Stimulated activated CD4-positive, alpha-beta T cell treated with anti-CD3 and anti-CD28 coated beads, Interleukin-15, amount 100 ng/mL, for 1 hour (primary cell): ENCODE results near the gene SH3BP2.

Source experiments
- DNase-seq, 2 donors: peaks; one replicate each; pipeline ENCODE4 v3.0.0-alpha.2; 2020; ENCODE audit warnings: low read depth in 1 of 2, low spot score in 1 of 2

SH3BP2 gene

DNA sequence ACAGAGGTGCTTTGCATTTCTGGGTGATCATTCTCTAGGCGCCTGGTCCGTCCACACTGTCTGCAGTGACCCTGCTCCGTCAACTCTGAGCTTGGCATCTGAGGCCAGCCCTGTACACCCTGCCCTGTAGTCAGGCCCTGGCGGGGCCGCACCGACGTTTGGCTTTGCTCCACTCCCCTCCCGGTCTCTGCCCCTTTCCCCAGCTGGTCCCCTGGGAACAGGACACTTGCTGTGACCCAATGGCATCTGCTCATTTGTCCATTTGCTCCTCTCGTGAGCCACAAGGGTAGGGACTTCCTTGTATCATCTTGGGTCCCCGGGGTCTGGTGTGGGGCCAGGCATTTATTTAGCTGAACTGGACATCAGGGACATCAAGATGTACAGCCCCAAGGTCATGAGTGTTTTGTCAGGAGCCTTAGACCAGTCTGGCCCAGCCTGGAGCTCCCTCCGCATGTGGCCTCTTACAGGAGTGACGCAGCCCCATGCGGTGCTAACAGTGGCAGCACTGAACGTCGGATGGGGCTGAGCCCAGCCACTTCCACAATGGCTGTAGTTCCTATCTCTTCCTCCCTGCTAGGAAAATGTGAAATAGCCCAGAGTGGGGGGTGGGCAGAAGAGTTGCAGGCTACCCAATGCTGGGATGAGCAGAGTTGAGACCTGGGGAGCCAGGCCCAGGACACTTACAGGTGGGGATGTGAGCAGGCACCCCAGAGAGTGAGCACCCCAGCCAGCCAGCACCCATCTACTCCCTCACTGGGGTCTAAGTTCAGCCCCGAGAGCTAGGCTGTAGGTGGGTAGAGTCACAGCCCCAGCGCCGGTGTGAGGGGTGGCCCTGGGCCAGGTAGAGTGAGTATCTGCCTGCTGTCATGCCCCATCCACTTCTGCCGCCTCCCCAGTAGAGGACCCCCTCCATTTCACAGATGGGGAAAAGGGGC is 2.0 kb upstream of the SH3BP2 start:
- no peak for DNase-seq

DNA sequence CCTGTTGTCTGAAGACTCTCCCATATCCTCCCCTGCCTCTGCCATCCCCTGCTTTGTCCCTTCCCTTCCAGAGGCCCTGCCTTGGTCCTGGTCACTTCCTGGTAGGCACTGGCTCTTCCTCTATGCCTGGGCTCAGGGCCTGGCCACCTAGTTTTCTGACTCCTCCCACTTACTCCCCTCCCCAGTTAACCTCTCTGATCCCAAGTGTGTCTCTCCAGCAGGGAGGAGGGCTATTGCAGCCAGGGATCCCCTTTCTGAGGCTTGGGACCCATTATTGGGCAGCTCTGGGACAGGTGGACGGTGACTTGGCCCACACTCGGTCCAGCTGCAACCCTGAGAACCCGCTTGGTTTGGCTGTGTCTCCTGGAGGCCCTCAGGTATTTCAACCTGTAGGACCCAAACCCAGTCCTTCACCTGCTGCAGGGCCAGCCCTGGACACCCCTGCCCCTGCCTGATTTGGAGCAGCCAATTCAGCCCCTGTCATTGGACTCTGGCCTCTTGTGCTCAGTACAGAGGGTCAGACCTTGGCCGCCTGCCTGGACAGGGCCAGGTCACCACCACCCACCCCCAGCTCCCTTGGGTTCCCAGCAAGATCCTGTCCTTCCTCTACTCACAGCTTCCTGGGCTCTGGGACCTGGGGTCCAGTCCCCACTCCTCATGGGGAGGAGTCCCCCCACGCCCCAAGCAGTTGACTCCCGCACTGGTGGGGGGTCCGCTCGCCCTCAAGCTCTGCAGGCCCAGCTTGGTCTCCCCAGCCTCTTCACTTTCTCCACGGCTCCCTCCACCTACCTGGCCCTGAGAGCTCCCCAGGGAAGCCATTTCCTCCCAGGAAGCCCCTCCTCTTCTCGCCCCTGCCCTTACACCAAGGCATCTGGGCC is 1.1 kb upstream of the SH3BP2 start:
- DNase-seq = no peak

DNA sequence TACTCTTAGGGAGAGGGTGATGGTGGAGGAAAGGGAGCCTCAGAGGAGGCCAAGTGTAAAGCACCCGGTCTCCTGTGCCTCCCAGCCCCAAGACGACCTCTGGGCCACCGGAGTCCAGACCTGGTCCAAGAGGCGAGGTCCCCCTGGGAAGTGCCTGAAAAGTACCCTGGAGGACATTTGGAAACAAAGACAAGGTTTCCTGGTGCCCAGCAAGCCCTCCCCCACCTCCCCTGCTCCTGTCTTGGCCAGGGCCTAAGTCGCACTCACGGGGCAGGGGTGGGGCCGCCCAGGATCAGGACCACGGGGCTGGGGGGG is 532 bp upstream of the SH3BP2 start:
- DNase-seq = no peak

DNA sequence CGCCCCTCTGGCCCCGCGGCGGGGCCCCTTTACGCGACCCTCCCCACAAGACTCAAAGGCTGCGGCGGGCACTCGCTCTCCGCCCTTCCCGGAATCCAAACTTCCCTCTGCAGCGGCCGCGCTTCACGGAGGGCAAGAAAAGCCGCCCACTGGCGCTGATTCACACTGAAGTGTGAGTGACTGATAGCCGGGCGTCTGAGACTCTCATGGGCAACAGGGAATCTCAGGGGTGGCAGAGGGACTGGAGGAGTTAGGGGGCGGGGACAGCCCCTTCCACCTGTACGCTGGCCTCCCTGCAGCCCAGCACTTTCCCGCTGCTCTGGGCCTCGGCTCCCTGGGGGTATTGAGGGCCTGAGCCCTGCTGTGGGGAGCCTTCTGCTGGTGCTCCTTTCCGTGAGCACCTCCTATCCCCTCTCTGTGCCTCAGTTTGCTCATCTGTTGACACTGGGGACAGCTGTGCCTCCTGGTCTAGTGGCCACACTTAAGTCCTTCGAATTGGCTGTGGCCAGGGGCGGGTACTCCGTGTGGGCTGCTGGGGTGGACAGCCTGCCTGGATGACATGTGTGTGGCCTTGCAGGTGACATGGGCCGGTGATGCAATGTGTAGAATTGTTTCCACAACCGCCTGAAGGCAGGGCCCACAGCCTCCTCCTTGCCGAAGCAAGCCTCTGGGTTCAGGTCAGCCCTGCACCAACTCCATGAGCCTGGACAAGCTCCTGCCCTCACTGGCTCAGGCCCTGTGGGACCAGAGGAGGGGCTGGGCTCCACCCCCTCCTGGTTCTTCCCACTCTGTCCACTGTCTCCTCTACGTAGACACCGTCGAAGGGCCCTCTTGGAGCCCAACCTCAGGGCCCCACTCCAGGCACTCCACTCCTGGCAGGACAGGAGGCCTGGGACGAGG is 951 bp downstream of the SH3BP2 start:
- peak in 1 of 2 donors; percentile 43 for DNase-seq

DNA sequence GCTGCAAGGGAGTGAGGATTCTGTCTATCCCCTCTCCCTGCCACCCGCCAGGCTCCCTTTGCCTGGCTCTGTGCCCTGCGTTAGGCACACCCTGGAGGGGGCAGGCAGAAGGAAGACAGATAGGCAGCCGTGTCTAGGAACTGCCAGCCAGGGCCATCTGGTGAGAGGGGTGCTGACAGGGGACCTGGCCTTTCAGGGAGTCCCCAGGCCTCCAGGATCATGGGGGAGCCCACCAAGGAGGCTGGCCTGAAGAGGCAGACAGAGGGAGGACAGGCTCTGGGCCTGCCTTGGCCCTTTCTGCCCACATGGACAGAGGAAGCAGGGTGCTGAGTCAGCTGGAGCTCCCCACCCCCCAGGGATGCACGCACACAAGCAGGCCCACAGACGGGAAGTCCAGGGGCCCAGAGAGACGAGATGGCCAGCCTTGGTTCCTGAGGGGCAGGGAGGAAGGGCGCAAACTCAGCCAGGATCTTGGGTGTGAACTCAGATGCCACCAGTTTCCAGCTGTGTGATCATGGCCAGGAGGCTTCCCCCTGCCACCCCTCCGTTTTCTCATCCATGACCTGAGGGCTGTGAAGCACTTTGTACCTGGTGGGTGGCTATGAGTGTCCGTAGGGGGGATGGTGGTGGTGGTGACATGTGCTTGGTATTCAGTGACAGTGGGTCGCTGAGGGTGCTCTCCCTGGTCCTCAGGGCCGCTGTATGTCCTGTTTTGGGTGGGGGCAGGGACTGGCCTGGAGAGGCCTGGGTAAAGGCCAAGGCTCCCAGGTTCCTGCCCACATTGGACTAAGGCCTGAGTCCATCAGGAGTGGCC is 1.8 kb downstream of the SH3BP2 start:
- DNase-seq = no peak

DNA sequence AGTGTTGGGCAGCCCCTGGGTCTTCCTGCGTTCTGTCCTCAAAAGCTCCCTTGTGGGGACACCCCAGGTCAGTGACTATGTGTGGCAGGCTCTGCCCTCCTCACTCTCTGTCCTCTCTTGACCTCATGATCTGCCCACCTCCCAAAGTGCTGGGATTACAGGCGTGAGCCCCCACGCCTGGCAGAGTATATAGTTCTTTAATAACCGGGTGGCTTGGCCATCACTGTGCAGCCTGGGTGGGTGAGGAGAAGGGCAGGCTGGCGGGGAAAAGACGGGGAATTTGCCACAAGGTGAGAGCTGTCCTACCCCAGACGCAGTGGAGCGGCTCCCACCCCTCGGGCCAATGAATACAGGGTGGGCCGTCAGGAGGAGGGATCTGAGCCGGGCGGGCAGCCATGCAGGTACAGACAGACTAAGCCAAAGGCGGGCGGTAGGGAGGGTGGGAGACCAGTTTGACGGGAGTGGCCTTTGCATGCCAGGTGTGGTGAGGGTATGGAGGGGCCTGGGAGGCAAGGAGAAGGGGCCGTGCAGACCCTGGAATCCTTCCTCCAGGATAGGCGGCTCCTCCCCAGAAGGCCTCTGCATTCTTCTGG is 2.5 kb downstream of the SH3BP2 start:
- no peak for DNase-seq

DNA sequence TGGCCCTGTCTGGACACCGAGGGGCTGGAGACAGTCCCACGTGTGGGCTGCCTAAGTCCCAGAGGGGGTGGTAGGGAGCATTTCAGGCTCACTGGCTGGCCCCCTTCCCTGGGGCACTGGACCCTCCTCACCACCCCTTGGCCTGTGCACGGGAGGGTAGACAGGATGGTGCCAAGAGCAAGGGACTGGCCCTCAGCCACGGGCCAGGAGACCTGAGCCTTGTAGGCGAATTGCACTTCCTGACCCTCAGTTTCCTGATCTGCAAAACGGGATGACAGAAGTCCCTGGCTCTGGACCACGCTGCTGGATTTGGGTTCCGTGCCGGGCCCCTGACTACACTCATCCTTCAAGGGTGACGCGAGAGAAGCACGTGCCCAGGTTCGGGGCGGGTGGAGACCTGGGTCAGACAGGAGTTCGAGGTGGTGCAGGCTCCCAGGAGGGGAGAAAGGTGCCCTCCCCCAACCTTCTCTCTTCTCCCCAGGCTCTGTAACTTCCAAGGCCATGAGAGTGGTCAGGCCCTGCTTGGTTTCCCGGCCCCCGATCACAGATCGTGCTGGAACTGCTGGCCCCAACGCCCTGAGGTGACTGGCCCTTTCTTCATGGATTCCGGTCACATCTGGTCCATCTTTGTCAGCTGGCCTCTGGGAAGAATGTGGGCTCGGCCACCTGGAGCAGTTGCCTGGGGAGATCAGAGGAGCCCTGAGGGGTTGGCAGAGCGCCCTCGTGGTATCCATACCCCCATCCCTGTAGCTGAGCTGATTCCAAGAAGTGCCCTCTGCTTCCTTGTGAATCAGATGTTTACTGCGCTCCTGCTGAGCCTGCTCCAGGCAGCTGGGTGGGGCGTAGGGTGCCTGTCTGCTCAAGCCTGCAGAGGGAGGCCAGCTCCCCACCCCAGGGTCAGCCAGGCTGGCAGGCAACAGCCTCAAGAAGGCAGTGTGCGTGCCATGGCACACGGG is 3.3 kb downstream of the SH3BP2 start:
- no peak for DNase-seq

DNA sequence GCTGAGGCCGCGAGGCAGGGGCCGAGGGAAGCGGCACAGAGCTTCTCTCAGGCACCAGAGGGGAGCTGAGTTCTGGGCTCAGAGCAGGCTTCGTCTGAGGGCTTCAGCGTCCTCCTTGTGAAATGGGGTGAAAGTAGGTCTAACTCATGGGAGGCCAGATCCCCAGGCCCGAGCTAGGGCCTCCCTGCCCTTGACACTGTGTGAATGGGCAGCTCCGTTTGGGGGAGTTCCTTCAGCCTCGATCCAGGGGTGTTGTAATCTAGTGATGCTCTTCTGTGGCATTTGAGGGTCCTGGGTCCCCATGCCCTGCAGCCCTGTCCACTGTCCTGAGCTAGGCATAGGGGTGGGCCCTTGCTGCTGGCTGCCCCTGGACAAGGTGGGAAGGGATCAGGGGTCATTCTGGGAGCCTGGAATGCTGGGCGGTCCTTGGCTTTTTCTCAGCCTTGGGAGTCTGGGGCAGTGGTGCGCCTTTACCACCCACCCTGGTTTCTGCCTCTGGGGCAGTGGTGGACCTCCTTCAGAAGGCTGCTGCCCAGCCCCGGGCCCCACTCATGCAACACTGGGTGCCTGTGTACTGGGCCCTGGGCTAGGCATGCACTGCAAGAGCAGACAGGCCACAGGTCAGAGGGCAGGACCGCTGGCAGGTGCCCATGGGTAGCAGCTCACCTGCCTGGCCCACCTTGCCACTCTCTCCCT is 4.1 kb downstream of the SH3BP2 start:
- DNase-seq = no peak

DNA sequence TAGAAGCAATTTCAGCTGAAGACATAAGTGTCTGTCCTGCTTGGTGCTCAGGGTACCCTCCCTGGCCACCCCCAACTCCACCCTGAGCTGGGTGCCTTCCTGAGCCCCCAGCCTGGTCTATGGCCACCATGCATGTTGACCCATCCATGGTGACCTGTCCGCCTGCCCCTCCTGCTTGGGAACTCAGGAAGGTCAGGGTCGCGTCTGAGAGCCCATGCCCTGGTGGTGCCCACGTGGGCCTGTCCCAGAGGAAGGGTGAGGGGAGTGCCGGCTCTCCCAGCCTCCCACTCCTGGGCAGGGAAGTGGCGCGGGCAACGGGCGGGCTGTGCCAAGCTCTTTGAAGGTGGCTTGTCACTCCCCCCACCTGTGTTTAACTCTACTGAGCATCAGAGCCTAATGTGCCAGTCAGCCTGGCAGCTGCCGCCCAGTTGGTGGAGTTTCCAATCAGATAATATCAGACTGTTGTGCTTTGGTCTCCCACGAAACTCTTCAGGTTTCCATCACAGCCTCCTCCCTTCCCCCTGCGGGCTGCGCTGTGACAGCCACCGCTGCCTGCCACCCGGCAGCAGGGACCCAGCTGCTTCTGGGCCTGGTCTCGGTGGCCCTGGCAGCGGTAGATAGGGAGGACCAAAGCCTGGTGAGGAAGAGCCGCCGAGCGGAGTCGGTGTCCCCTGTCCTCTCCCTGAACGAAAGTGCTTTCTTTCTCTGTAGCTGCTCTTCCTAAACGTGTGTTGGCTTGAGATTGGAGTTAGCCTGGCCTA is 4.8 kb downstream of the SH3BP2 start:
- peak in 1 of 2 donors; percentile 43 for DNase-seq

DNA sequence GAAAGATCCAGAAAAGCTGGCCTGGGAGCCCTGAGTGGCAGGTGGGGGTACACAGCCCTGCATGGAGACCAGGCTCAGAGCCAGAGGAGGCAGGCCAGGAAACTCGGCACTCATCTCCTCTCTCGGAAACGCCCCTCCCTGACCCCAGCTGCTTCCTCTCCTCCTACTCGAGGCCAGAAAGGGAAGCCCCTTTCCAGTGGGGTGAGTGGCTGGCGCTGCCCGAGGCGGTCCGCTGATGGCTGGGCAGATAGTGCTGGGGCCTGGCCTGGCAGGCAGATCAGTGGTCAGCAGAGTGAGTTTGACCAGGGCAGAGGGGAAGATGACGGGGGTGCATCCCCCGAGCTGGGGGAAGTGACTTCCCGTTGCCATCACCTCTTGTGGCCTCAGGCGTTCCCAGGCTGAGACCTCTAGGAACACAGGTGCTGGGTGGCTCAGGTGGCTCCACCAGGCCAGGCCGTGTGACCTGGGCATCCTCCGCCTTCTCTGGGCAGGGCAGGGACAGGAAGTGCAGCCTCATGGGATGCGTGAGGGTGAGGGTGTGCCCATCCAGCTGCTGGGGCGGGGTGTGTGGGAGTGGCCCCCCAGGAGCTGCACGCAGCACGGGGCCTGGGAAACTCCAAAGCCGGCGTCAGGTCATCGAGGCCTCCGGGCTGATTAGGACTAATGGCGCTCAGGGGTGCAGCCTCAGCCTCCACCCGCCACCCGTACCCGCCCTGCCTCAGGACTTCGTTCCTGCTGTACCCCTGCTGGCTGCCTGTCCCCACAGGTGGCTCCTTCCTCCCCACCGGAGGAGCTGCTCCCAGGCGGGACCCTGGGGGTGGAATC is 5.7 kb downstream of the SH3BP2 start:
- no peak for DNase-seq

DNA sequence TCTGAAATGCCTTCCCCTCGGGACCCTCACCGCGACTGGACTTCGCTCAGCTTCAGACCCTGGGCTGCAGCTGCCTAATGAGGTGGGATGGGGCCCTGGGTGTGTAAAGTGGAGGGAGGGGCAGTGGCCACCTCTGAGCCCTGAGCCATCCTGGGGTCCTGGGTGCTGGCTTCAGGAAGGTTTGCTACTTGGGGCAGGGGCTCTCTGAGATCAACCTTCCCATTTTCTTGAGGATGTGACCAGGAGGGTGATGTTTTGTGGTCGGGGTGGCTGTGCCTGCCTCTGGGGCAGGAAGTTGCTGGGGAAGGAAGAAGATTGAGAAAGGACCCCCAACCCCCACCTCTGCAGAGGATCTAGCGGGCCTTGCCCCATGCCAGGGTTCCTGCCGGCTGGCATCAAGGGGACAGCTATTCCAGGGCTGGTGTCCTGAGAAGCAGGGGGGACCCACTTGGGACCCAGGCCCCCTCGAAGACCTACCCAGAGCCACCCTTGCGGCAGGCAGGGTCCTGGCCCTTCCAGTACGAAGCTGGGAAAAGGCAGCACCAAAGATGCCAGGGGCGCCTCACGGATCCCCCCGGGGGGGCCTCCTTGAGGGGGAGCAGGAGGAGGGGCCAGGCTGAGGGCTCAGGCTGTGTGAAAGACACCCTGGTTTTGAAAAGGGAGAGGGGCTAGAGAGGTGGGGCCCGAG is 6.5 kb downstream of the SH3BP2 start:
- no peak for DNase-seq

DNA sequence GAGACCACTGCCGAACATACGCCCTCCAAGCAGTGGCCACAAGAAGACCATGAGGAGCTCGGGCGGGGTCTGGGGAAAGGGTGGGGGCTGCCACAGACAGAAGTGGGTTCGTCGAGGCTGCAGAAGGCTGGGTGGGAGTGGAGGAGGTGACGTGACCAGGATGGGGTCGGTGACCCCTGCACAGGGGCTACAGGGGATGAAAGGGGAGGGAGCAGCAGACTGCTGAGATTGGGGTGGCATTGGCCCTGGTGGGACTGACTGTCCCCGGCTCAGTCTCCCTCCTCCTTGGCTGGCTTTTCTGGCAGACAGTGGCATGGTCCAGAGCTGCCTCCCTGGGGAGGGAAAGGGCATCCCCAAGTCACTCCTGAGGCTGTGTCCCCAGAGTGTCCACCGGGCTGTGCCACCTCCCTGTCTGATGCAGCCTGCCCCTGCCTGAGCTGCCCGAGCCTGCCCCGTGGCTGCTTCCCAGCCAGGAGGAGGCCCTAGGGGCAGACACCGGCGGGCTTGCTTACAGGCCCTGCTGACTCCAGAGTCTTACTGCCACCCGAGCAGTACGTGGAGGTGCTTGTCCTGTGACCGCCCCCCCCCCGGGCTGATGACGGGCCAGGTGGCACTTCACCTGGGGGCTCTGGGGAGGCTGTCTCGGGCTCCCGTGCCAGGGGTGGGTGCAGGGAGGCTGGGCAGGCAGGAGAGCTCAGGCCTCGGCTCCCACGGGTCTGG is 7.2 kb downstream of the SH3BP2 start:
- DNase-seq = no peak

DNA sequence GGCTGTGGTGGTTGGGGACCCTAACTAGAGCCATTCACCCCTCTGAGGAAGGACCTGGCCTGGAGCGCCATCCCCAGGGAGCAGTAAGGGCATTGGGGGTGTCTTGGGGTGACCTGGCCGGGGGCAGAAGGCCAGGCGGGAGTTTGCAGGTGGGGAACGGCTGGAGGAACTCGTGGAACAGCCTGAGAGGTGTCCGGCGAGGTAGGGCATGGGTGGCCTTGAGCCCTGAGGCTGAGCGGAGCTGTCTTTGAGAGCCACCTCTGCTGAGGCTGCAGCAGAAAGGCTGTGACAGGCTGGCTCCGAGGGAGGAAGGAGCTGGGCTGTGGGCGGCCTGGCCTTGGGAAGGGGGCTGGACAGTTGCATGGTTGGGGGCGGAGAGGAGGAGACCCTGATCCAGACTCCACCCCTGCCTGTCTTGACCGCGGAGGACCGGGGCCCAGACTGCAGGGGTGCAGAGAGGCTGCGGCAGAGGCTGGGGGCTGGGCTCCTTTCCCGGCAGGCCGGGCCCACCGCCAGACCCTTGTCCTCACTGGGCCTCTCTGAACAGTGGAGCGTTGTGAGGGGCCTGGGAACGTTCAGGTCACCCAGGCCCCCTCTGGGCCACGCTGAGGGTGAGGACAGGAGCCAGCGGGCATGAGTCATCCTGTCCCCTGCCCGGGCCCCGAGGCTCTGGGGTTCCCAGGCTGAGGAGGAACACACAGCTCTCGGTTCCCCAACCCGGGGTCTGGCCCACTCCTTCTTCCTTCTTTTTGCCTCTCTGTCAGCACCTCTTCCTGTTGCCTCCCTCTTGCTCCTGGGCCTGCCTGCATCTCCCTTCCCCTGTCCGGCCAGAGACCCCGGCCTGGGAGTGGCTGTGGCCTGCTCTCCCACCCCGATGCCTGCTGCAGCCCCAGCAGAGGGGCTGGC is 8.1 kb downstream of the SH3BP2 start:
- DNase-seq = no peak
